SK-N-SH (cell line): ENCODE measurements around the gene GHRH. TPM values are rescaled to one million over a fixed set of nuclear protein-coding genes. Genes with fewer than 3 reads are reported as not detected.

Experiments used
- CTCF ChIA-PET: fragments of 300-600, 350-600 bp; formaldehyde crosslinking; extraction: SDS; loops from one replicate; lab custom pipeline; 2021; lab: Yijun Ruan, JAX
- POLR2A ChIA-PET: fragments of 350-600 bp; sonication (Branson Sonifier 250); formaldehyde crosslinking; extraction: SDS; loops from one replicate; lab custom pipeline; 2020; ENCODE audit warnings: antibody characterized with exemption, inconsistent platforms; lab: Yijun Ruan, JAX
- DNase-seq: peaks from one replicate; pipeline ENCODE4 v3.0.0; 2012
- H2AFZ ChIP-seq: fragments of 200-600 bp; sonication (generic); 2 replicates; pipeline ENCODE4 v1.8.1; 2016; ENCODE audit warnings: antibody characterized with exemption, mild to moderate bottlenecking, low read depth
- H3F3A ChIP-seq: fragments of 200-600 bp; sonication (generic); replicated peaks from 2 replicates; pipeline ENCODE3; 2016; ENCODE audit warnings: antibody characterized with exemption, mild to moderate bottlenecking; ENCODE audit not compliant: insufficient read depth
- H3K27ac ChIP-seq, 2 experiments: fragments of 200-500 bp in 1 of 2; fragments of 200-600 bp in 1 of 2; sonication (Bioruptor generic) in 1 of 2; sonication (generic), shearing (Covaris generic) in 1 of 2; 2 replicates each; pipeline versions ENCODE4 v1.5.1 to v1.6.1; 2014 to 2016; ENCODE audit warnings: low read depth in 2 of 2, inconsistent platforms in 1 of 2, low read length in 1 of 2, mild to moderate bottlenecking in 1 of 2, mixed read lengths in 1 of 2
- H3K27me3 ChIP-seq: fragments of 200-600 bp; sonication (generic), shearing (Covaris generic); 2 replicates; pipeline ENCODE4 v1.6.1; 2016; ENCODE audit warnings: mixed run types; ENCODE audit not compliant: insufficient read depth
- H3K36me3 ChIP-seq, 2 experiments: fragments of 200-500 bp in 1 of 2; fragments of 200-600 bp in 1 of 2; sonication (Bioruptor generic) in 1 of 2; sonication (generic) in 1 of 2; replicated peaks in 1 of 2; 2 replicates each; pipeline versions ENCODE3 to v1.5.1; 2014 to 2016; ENCODE audit warnings: low read length in 1 of 2, mild to moderate bottlenecking in 1 of 2; ENCODE audit not compliant: insufficient read depth in 2 of 2, control insufficient read depth in 1 of 2
- H3K4me1 ChIP-seq, 2 experiments: fragments of 200-500 bp in 1 of 2; fragments of 200-600 bp in 1 of 2; sonication (Bioruptor generic) in 1 of 2; sonication (generic), shearing (Covaris generic) in 1 of 2; 2 replicates each; pipeline versions ENCODE4 v1.5.1 to v1.6.1; 2014 to 2016; ENCODE audit warnings: low read depth in 1 of 2, low read length in 1 of 2, mixed run types in 1 of 2; ENCODE audit not compliant: insufficient read depth in 2 of 2, control insufficient read depth in 1 of 2
- H3K4me2 ChIP-seq: fragments of 200-600 bp; sonication (generic), shearing (Covaris generic); 2 replicates; pipeline ENCODE4 v1.6.1; 2017; ENCODE audit warnings: mixed run types
- H3K4me3 ChIP-seq, 2 experiments: fragments of 200-500 bp in 1 of 2; fragments of 200-600 bp in 1 of 2; sonication (Bioruptor generic) in 1 of 2; sonication (generic), shearing (Covaris generic) in 1 of 2; 2 replicates each; pipeline versions ENCODE4 v1.5.1 to v1.8.1; 2014 to 2016; ENCODE audit warnings: low read depth in 2 of 2, inconsistent platforms in 1 of 2, low read length in 1 of 2, mild to moderate bottlenecking in 1 of 2, mixed read lengths in 1 of 2, moderate library complexity in 1 of 2
- H3K79me2 ChIP-seq: fragments of 200-600 bp; sonication (generic); 2 replicates; pipeline ENCODE4 v1.8.1; 2017; ENCODE audit warnings: mild to moderate bottlenecking; ENCODE audit not compliant: insufficient read depth
- H3K9ac ChIP-seq: fragments of 200-600 bp; sonication (generic); 2 replicates; pipeline ENCODE4 v1.6.1; 2017; ENCODE audit warnings: mixed run types
- H3K9me2 ChIP-seq: fragments of 200-600 bp; sonication (generic); 2 replicates; pipeline ENCODE4 v1.6.1; 2017; ENCODE audit warnings: mixed run types
- H3K9me3 ChIP-seq: fragments of 200-600 bp; sonication (generic); 2 replicates; pipeline ENCODE4 v1.6.1; 2017; ENCODE audit warnings: mixed run types, mild to moderate bottlenecking, moderate library complexity
- H4K20me1 ChIP-seq: fragments of 200-600 bp; sonication (generic); 2 replicates; pipeline ENCODE4 v1.6.1; 2017; ENCODE audit warnings: mild to moderate bottlenecking, mixed run types; ENCODE audit not compliant: insufficient read depth
- EZH2phosphoT487 ChIP-seq: fragments of 200-600 bp; sonication (generic); IDR thresholded peaks from 2 replicates; pipeline ENCODE4 v1.6.1; 2017; ENCODE audit warnings: low read depth, mixed run types, mild to moderate bottlenecking, antibody characterized with exemption, moderate library complexity, borderline replicate concordance
- FOSL2 ChIP-seq: IDR thresholded peaks from 2 replicates; pipeline ENCODE4 v1.4.0; 2012; ENCODE audit warnings: low read depth, mild to moderate bottlenecking, moderate library complexity, borderline replicate concordance
- MEF2A ChIP-seq: IDR thresholded peaks from 2 replicates; pipeline ENCODE4 v1.4.0; 2012; ENCODE audit warnings: low read depth, borderline replicate concordance
- REST ChIP-seq: IDR thresholded peaks from 2 replicates; pipeline ENCODE4 v1.6.1; 2012; ENCODE audit warnings: mild to moderate bottlenecking, low read depth, low read length, moderate library complexity
- SMC3 ChIP-seq: IDR thresholded peaks from 2 replicates; pipeline ENCODE4 v1.6.1; 2012; ENCODE audit warnings: low read depth, low read length, improper control_type of control experiment
- TCF12 ChIP-seq: IDR thresholded peaks from 2 replicates; pipeline ENCODE4 v1.4.0; 2012
- USF1 ChIP-seq: IDR thresholded peaks from 2 replicates; pipeline ENCODE4 v1.4.0; 2012; ENCODE audit warnings: low read depth, borderline replicate concordance
- USF2 ChIP-seq: fragments of 150-350 bp; IDR thresholded peaks from 2 replicates; pipeline ENCODE4 v1.6.1; 2017; ENCODE audit warnings: antibody characterized with exemption, low read length, low read depth, borderline replicate concordance
- ZBTB33 ChIP-seq: IDR thresholded peaks from 2 replicates; pipeline ENCODE4 v1.4.0; 2012; ENCODE audit warnings: low read depth, borderline replicate concordance
- WGBS: methylation state at CpG from one replicate; pipeline ENCODE4 v1.1.6; 2017; ENCODE audit warnings: low lambda C conversion rate; 5-methylcytosine and 5-hydroxymethylcytosine counted together
- polyA plus RNA-seq, 3 experiments: library from polyadenylated mRNA; depleted of rRNA; stranded (reverse); fragments of >200 nt; gene quantifications; 2 replicates each; pipeline ENCODE4 v1.2.3, GENCODE V29; 2012

The GHRH gene
- polyA plus RNA-seq, 1 of the 3 experiments (the other 2 are of a cell fraction) = not detected

GRCh38 chr20:37246736-37247135 lies 14.9 kb downstream of the GHRH start:
- no peak overlapping the region for H3K27ac ChIP-seq
- no peaks in the 10 kb centered on the region for H3K27me3 ChIP-seq
- no peaks in the 10 kb centered on the region for H3F3A ChIP-seq
- ChIA-PET CTCF (interaction anchor here (1.4 to 1.6 kb wide), 2 partner anchors 13 to 26 kb away, joined by 4 read pairs; no protein-coding TSS in a partner anchor), POLR2A (no interaction called here)
- no peak for DNase-seq
- no peaks in the 10 kb centered on the region for H3K9me2 ChIP-seq
- no peak overlapping the region for H3K9ac ChIP-seq
- H3K4me2 ChIP-seq = no peak overlapping the region
- H3K9me3 ChIP-seq = no peaks in the 10 kb centered on the region
- H3K36me3 ChIP-seq = peaks cover 12 to 15% of the 10 kb centered on the region in 2 experiments
- H4K20me1 ChIP-seq = no peaks in the 10 kb centered on the region
- no peaks in the 10 kb centered on the region for H3K79me2 ChIP-seq
- H3K4me1 ChIP-seq = peaks cover 0 to 19% of the 10 kb centered on the region in 2 experiments; a peak in 1 of 4 replicates
- no peak overlapping the region for H2AFZ ChIP-seq
- TF ChIP-seq MEF2A (no peak), ZBTB33 (no peak), FOSL2 (no peak), USF1 (no peak), TCF12 (no peak), EZH2phosphoT487 (no peak), REST (no peak), USF2 (no peak), SMC3 (no peak)
- no peak overlapping the region for H3K4me3 ChIP-seq
- WGBS = 97% methylated on average over 5 of the region's 5 CpGs
